GM18508 (cell line): Measurements from ENCODE around the gene DDX21.
"Not testable (repeated sequence)": the region's sequence is repeated elsewhere in the genome, so short reads cannot be mapped to it uniquely, and the experiment has no call there.

Experiments
- ATAC-seq: cut with Tn5 transposase; IDR thresholded peaks from one replicate; pipeline ENCODE4 v1.9.1; 2021; ENCODE audit warnings: moderate number of reproducible peaks; ENCODE audit not compliant: insufficient read depth, unreplicated experiment

Gene DDX21

GRCh38 chr10:68955832-68956532 is at the start of gene DDX21:
DDX21 (plus strand) TSS chr10:68956170; CDS start chr10:68956226, 56 bp downstream.
- ATAC-seq: peak; percentile 52

DNA sequence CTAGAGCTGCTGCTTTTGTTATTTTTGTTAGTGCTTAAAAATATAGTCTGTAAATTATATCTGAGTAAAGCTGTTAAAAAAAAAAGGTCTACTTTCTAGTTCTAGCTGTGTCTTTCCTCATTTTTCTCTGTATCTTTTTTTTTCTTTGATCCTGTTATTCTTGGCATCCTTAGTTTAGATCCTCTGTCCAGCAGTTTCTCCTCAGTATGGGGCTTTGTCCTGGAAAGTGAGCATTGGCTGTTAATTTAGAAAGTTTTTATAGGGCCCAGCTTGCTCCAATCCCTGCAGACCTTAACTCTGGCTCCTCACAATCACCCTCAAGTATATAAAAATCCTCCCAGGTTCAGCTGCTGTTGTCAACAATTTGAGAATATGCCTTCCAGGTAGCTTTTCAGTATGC is 31.4 kb upstream of the DDX21 start:
- no peak for ATAC-seq

DNA sequence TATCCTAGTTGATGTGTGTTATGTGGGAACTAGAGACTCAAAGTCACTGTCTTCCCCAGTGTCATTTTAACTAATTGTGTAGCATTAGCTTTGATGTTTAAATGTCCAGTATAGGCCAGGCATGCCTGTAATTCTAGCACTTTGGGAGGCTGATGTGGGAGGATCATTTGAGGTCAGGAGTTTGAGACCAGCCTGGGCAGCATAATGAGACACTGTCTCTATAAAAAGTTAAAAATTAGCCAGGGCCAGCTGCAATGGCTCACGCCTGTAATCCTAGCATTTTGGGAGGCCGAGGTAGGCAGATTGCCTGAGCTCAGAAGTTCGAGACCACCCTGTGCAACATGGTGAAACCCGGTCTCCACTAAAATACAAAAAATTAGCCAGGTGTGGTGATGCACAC is 30.5 kb upstream of the DDX21 start:
- ATAC-seq: no peak

DNA sequence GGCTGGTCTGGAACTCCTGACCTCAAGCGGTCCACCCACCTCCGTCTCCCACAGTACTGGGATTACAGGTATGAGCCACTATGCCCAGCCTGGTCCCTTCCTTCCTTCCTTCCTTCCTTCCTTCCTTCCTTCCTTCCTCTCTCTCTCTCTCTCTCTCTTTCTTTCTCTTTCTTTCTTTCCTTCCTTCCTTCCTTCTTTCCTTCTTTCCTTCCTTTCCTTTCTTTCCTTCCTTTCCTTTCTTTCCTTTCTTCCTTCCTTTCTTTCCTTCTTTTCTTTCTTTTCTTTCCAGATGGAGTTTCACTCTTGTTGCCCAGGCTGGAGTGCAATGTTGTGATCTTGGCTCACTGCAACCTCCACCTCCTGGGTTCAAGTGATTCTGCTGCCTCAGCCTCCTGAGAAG is 26.8 kb upstream of the DDX21 start:
- not testable (repeated sequence) for ATAC-seq

DNA sequence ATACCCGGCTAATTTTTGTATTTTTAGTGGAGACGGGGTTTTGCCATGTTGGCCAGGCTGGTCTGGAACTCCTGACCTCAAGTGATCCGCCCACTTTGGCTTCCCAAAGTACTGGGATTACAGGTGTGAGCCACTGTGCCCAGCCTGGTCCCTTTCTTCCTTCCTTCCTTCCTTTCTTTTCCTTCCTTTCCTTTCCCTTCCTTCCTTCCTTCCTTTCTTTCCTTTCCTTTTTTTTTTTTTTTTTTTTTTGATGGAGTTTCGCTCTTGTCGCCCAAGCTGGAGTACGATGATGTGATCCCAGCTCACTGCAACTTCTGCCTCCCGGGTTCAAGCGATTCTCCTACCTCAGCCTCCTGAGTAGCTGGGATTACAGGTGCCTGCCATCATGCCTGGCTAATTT is 26.1 kb upstream of the DDX21 start:
- not testable (repeated sequence) for ATAC-seq

- not testable (repeated sequence) for ATAC-seq
Measured at GRCh38 chr10:68932860-68933259, 23.1 kb upstream of the DDX21 start.

DNA sequence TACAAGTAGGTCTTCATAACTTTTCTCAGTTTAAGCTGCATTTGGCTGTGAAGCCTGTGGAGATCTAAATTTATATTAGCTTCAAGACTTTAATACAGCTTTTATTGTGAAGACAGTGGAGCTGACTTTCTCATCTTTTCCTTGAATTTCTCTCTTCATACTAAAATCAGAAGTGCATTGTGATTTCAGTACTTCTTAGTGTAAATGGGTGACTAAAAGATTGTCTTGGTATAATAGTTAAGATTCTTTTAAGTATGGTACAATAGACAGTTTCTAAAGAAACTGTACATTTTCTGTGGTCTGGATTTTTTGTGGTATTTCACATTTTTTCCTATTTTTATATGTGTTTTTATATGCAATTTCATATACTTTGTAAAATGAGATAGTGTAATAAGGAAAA is 21.0 kb upstream of the DDX21 start:
- ATAC-seq: no peak

DNA sequence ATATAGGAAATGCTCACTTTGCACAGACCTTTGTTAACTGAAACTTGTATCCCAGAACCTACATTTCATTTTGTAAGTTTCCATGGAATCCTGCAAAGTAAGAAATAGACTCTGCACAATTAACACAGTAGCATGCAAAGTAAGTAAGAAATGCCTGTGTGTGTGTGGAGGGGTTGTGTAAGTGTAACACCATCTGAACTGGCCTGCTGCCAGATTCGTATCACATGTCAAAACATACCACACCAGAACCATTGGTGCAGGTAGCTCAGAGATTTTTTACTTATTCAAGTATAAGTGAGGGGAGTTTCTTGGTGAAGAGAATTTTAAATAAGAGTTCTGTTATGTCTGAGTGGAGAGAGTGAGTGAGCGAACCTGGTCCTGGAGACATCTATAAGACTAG is 17.9 kb upstream of the DDX21 start:
- ATAC-seq: no peak

DNA sequence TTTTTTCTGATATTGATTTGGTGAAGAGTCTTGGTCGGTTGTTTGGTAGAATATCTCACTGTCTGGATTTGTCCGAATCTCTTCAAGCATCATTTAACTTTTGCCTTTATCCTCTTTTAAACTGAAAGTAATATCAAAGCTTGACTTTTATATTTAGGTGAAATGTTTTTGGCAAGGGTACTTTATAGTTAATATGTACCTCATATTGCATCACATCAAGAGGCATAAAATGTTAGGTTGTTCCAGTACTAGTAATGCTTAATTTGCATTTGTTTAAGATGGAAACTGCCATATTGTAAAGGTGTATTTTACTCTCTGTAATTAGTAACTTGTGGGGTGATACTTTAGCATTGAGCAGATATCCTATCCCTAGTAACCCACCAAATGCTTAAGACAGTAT is 17.1 kb upstream of the DDX21 start:
- no peak for ATAC-seq

GRCh38 chr10:68940917-68941316 is 15.1 kb upstream of the DDX21 start:
- ATAC-seq: not testable (repeated sequence)

DNA sequence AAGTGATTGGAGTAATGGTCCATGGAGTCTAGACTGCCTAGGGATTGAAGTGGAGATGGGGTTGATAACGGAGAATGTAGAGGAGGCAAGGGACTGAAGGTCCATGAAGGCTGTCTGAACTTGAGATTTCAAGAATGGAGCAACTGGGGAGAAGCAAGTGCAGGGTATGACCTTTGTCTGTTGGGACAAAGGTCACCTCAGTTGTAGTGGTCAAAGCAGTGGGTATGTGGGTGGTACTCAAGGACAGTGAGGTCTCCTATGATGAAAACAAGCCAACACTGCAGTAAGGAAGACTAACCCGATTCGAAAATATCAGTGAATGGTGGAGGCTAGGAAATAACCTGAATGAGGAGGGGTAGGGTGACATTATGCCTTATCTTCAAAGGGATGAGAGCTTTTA is 5.4 kb upstream of the DDX21 start:
- no peak for ATAC-seq

DNA sequence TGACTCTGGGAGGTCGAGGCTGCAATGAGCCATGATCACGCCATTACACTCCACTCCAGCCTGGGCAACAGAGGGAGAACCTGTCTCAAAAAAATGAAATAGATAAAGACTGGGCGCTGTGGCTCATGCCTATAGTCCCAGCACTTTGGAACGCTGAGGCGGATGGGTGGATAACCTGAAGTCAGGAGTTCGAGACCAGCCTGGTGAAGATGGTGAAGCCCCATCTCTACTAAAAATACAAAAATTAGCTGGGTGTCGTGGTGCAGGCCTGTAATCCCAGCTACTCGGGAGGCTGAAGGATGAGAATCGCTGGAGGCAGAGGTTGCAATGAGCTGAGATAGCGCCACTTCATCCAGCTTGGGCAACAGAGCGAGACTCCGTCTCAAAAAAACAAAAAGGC is 1.1 kb upstream of the DDX21 start:
- no peak for ATAC-seq

DNA sequence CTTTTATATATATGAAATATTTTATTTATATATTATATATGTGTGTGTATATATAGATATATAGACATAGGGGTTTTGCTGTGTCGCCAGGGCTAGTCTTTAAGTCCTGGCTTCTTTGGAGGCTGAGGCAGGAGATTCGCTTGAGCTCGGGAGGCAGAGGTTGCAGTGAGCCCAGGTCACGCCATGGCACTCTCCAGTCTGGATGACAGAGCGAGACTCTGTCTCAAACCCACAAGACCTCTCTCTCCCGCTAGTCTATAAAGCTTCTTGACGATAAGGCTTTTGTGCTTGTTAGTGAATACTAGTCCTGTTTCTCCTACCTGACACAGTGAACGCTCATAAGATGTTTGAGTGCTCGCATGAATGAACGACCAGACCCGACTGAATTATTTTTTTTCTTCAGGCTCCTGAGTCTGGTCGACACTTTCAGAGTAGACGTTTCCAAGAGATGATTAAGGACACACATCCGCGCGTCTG is 577 bp upstream of the DDX21 start:
- no peak for ATAC-seq

DNA sequence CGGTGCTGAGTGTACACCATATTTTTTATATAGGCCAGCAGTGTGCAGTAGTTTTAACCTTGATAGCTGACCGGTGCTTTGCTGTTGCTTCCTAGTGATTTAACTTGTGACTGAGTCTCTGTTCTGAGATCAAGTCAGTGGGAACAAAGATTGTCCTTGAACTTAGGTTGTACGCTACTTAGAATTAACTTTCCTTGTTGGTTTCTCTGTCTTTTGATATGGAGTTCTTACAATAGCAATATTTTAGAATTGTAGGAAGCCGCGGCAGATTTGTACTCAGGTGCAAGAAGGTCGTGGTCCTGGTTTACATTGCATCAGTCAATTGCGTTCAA is 1.3 kb downstream of the DDX21 start:
- no peak for ATAC-seq

GRCh38 chr10:68957654-68958053 is 1.7 kb downstream of the DDX21 start:
- ATAC-seq: no peak

DNA sequence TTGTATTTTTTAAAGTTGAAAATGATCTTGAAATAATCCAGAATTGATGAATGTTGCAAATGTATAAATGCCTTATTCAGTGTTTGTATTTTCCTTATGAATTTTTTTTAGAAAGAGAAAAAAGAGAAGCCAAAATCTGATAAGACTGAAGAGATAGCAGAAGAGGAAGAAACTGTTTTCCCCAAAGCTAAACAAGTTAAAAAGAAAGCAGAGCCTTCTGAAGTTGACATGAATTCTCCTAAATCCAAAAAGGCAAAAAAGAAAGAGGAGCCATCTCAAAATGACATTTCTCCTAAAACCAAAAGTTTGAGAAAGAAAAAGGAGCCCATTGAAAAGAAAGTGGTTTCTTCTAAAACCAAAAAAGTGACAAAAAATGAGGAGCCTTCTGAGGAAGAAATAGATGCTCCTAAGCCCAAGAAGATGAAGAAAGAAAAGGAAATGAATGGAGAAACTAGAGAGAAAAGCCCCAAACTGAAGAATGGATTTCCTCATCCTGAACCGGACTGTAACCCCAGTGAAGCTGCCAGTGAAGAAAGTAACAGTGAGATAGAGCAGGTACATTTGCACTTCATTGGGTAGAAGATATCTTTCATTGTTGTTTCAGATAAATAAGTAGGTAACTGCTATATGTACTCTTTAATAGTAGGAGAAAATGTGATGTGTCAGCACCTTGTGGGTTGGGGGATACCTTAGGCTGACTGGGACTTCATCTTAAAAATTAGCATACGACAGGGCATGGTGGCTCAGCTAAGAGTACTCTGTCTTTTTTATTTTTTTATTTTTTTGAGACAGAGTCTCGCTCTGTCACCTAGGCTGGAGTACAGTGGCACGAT is 3.9 kb downstream of the DDX21 start:
- ATAC-seq: no peak

DNA sequence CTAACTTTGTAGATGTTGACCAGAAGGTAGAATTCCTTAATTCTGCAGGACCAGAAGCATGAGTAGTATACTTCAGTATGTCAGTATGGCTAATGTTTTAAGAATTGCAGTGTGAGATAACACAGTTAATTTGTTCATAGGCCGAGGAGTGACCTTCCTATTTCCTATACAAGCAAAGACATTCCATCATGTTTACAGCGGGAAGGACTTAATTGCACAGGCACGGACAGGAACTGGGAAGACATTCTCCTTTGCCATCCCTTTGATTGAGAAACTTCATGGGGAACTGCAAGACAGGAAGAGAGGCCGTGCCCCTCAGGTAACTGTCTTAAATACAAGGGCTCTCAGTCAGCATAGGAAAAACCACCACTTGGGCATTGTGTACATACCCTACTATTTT is 7.2 kb downstream of the DDX21 start:
- ATAC-seq: no peak

- ATAC-seq: no peak
Measured at GRCh38 chr10:68973975-68974374, 18.0 kb downstream of the DDX21 start.

GRCh38 chr10:68975936-68976473 is 20.0 kb downstream of the DDX21 start:
- ATAC-seq: not testable (repeated sequence)

DNA sequence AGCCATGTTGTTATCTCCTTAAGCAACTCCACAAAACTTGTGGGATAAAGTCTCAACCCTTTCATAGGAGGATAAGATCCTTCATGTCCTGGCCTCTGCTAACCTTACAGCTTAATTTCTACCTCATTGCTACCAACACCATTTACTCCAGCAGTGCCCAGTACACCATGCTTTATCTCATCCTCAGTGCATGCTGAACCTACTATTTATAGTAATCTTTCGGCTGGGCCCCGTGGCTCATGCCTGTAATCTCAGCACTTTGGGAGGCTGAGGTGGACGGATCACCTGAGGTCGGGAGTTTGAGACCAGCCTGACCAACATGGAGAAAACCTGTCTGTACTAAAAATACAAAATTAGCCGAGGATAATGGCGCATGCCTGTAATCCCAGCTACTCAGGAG is 23.8 kb downstream of the DDX21 start:
- ATAC-seq: not testable (repeated sequence)

DNA sequence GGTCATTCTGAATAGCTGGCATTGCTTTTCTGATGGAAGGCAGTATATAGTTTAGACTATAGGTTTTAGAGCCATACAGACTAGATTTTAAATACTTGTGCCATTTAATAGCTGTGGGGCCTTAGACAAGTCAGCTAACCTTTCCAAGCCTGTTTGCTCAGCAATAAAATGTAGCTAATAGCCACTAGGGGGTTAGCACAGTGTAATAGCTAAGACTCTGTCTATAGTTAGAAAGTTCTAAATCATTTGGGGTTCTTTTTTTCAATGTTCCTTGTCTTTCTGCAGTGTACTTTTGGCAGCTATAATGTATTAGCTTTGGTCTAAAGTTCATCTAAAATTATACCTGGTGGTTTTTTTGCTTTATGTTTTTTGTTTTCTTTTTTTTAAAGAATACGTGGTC is 25.1 kb downstream of the DDX21 start:
- no peak for ATAC-seq
